Neutrophil (primary cell): Measurements from ENCODE around the gene STX10.
A peak's percentile ranks its signal among the peaks of the same experiment; 100 is the strongest.

Experiments
- H3K27ac ChIP-seq: fragments of 200-600 bp; sonication (generic); 2 replicates; pipeline ENCODE4 v1.5.1; 2016; ENCODE audit warnings: mild to moderate bottlenecking, moderate library complexity
- H3K27me3 ChIP-seq: fragments of 200-600 bp; sonication (generic); 2 replicates; pipeline ENCODE4 v1.6.0; 2016; ENCODE audit warnings: mild to moderate bottlenecking
- H3K36me3 ChIP-seq: fragments of 200-600 bp; sonication (generic); 2 replicates; pipeline ENCODE4 v1.5.1; 2017
- H3K4me1 ChIP-seq, 2 experiments: fragments of 200-600 bp in 1 of 2; sonication (generic) in 1 of 2; 1 replicate in 1 of 2; 2 replicates in 1 of 2; pipeline versions ENCODE4 v1.5.1 to v1.6.1; 2013 to 2016; ENCODE audit warnings: low read depth in 1 of 2, low read length in 1 of 2, mild to moderate bottlenecking in 1 of 2, moderate library complexity in 1 of 2; ENCODE audit not compliant: control insufficient read depth in 1 of 2, insufficient read depth in 1 of 2
- H3K4me3 ChIP-seq, 2 experiments: fragments of 200-600 bp in 1 of 2; sonication (generic) in 1 of 2; 1 replicate in 1 of 2; 2 replicates in 1 of 2; pipeline ENCODE4 v1.5.1; 2013 to 2016; ENCODE audit warnings: low read depth in 1 of 2, low read length in 1 of 2, mild to moderate bottlenecking in 1 of 2, moderate library complexity in 1 of 2
- H3K9me3 ChIP-seq: fragments of 200-600 bp; sonication (generic); 2 replicates; pipeline ENCODE4 v1.5.1; 2016
- CTCF ChIP-seq: fragments of 200-600 bp; sonication (generic); IDR thresholded peaks from 2 replicates; pipeline ENCODE4 v1.5.1; 2016; ENCODE audit warnings: antibody characterized with exemption

STX10 gene

GRCh38 chr19:13165162-13165997 is 15.2 kb upstream of the STX10 start:
- H3K4me3 ChIP-seq = peak overlapping the region in 1 of 2 experiments; percentile 55
- H3K36me3 ChIP-seq = peaks cover 4% of the 10 kb centered on the region
- H3K4me1 ChIP-seq = peaks cover 90 to 95% of the 10 kb centered on the region in 2 experiments
- H3K27me3 ChIP-seq = no peaks in the 10 kb centered on the region
- H3K9me3 ChIP-seq = no peaks in the 10 kb centered on the region
- TF ChIP-seq CTCF = no peak
- peak overlapping the region; percentile 94 for H3K27ac ChIP-seq

GRCh38 chr19:13164343-13165161 is 14.4 kb upstream of the STX10 start:
- TF ChIP-seq CTCF = no peak
- H3K36me3 ChIP-seq = no peaks in the 10 kb centered on the region
- peak overlapping the region; percentile 94 for H3K27ac ChIP-seq
- H3K4me1 ChIP-seq = peaks cover 88 to 95% of the 10 kb centered on the region in 2 experiments
- peak overlapping the region; percentile 55 to 73 for H3K4me3 ChIP-seq
- H3K27me3 ChIP-seq = no peaks in the 10 kb centered on the region
- no peaks in the 10 kb centered on the region for H3K9me3 ChIP-seq

- Histone ChIP-seq H3K27ac (peak overlapping the region; percentile 94), H3K36me3 (no peaks in the 10 kb centered on the region), H3K4me1 (peaks cover 88 to 95% of the 10 kb centered on the region in 2 experiments), H3K9me3 (no peaks in the 10 kb centered on the region), H3K27me3 (no peaks in the 10 kb centered on the region), H3K4me3 (peak overlapping the region; percentile 55 to 73)
- TF ChIP-seq CTCF = no peak
These were observed 13.6 kb upstream of the STX10 start for GRCh38 chr19:13163609-13164342.

GRCh38 chr19:13162724-13163608 is 12.8 kb upstream of the STX10 start:
- Histone ChIP-seq H3K4me3 (peak overlapping the region; percentile 55 to 73), H3K27me3 (no peaks in the 10 kb centered on the region), H3K36me3 (no peaks in the 10 kb centered on the region), H3K4me1 (peaks cover 88 to 96% of the 10 kb centered on the region in 2 experiments), H3K9me3 (no peaks in the 10 kb centered on the region), H3K27ac (peak overlapping the region; percentile 94)
- no peak for TF ChIP-seq CTCF
